WTC11 (cell line): ENCODE results near the gene ENO1. TPM values are rescaled to one million over a fixed set of nuclear protein-coding genes. Genes with fewer than 3 reads are reported as not detected.

Source experiments
- ATAC-seq: fragments of 200-7000 bp; cut with Tn5 transposase; 2 replicates; pipeline ENCODE4 v1.10.0; 2021; ENCODE audit warnings: mild to moderate bottlenecking, moderate library complexity
- CTCF ChIA-PET: fragments of 300-600 bp; sonication (Branson Sonifier 250); formaldehyde crosslinking; loops from one replicate; lab custom pipeline; 2021; ENCODE audit warnings: antibody characterized with exemption; lab: Charles Lee
- POLR2A ChIA-PET: fragments of 350-600 bp; sonication (Branson Sonifier 250); formaldehyde crosslinking; loops from one replicate; lab custom pipeline; 2021; ENCODE audit warnings: antibody characterized with exemption; lab: Charles Lee
- DNase-seq: peaks from one replicate; pipeline ENCODE4 v3.0.0; 2021; ENCODE audit warnings: low spot score
- H3K27ac Mint-ChIP-seq: 2 replicates; pipeline ENCODE4 v1.8.0; 2021; ENCODE audit warnings: mixed read lengths
- H3K27me3 Mint-ChIP-seq: 2 replicates; pipeline ENCODE4 v1.8.0; 2021; ENCODE audit warnings: low read depth, mild to moderate bottlenecking, moderate library complexity, mixed read lengths
- H3K36me3 Mint-ChIP-seq: 2 replicates; pipeline ENCODE4 v1.8.0; 2021; ENCODE audit warnings: mixed read lengths
- H3K4me1 Mint-ChIP-seq: 2 replicates; pipeline ENCODE4 v1.8.0; 2022; ENCODE audit warnings: mixed read lengths
- H3K4me3 Mint-ChIP-seq: 2 replicates; pipeline ENCODE4 v1.8.0; 2021; ENCODE audit warnings: mild to moderate bottlenecking, moderate library complexity, mixed read lengths
- H3K9me3 Mint-ChIP-seq: 2 replicates; pipeline ENCODE4 v1.8.0; 2021; ENCODE audit warnings: mixed read lengths
- AR ChIP-seq: fragments of 250-450 bp; sonication (Bioruptor Pico); IDR thresholded peaks from 2 replicates; pipeline ENCODE4 v1.9.0; 2021; ENCODE audit warnings: mild to moderate bottlenecking
- ARID4B ChIP-seq: sonication (generic); formaldehyde crosslinking; IDR thresholded peaks from 2 replicates; pipeline ENCODE4 v1.8.0; 2023; ENCODE audit warnings: missing genetic modification reagents, mild to moderate bottlenecking, borderline replicate concordance
- CREB1 ChIP-seq: sonication (generic); formaldehyde crosslinking; IDR thresholded peaks from 2 replicates; pipeline ENCODE4 v1.8.0; 2023; ENCODE audit warnings: mild to moderate bottlenecking, missing genetic modification reagents
- CREM ChIP-seq: sonication (generic); formaldehyde crosslinking; IDR thresholded peaks from 2 replicates; pipeline ENCODE4 v1.8.1; 2022; ENCODE audit warnings: mild to moderate bottlenecking, missing genetic modification reagents, moderate library complexity
- E2F1 ChIP-seq: sonication (generic); formaldehyde crosslinking; IDR thresholded peaks from 2 replicates; pipeline ENCODE4 v1.8.0; 2022; ENCODE audit warnings: mild to moderate bottlenecking, missing genetic modification reagents
- E2F4 ChIP-seq: sonication (generic); formaldehyde crosslinking; IDR thresholded peaks from 2 replicates; pipeline ENCODE4 v1.8.1; 2022; ENCODE audit warnings: low read depth, mild to moderate bottlenecking, moderate library complexity, missing genetic modification reagents, borderline replicate concordance
- E2F5 ChIP-seq: sonication (generic); formaldehyde crosslinking; IDR thresholded peaks from 2 replicates; pipeline ENCODE4 v1.8.1; 2022; ENCODE audit warnings: mild to moderate bottlenecking, moderate library complexity, missing genetic modification reagents
- ELF4 ChIP-seq: sonication (generic); formaldehyde crosslinking; IDR thresholded peaks from 2 replicates; pipeline ENCODE4 v1.8.1; 2022; ENCODE audit warnings: low read depth, mild to moderate bottlenecking, moderate library complexity, missing genetic modification reagents
- GTF2I ChIP-seq: fragments of 250-450 bp; sonication (Bioruptor Pico); conservative IDR thresholded peaks from 2 replicates; pipeline ENCODE4 v1.4.0; 2021; ENCODE audit warnings: mild to moderate bottlenecking
- MLX ChIP-seq: sonication (generic); formaldehyde crosslinking; IDR thresholded peaks from 2 replicates; pipeline ENCODE4 v1.8.1; 2023; ENCODE audit warnings: mild to moderate bottlenecking, missing genetic modification reagents, moderate library complexity
- NFE2L1 ChIP-seq: sonication (generic); formaldehyde crosslinking; IDR thresholded peaks from 2 replicates; pipeline ENCODE4 v1.8.1; 2023; ENCODE audit warnings: missing genetic modification reagents
- PRDM15 ChIP-seq: sonication (generic); formaldehyde crosslinking; IDR thresholded peaks from 2 replicates; pipeline ENCODE4 v1.8.0; 2022; ENCODE audit warnings: missing genetic modification reagents
- PRRX2 ChIP-seq: fragments of 250-450 bp; sonication (Bioruptor Pico); IDR thresholded peaks from 2 replicates; pipeline ENCODE4 v1.8.0; 2021; ENCODE audit warnings: mild to moderate bottlenecking
- SMAD3 ChIP-seq: sonication (generic); formaldehyde crosslinking; IDR thresholded peaks from 2 replicates; pipeline ENCODE4 v1.8.0; 2022; ENCODE audit warnings: missing genetic modification reagents, mild to moderate bottlenecking, borderline replicate concordance
- ZBTB21 ChIP-seq: sonication (generic); formaldehyde crosslinking; IDR thresholded peaks from 2 replicates; pipeline ENCODE4 v1.8.1; 2023; ENCODE audit warnings: mild to moderate bottlenecking, missing genetic modification reagents, borderline replicate concordance
- ZMAT4 ChIP-seq: fragments of 250-450 bp; sonication (Bioruptor Pico); IDR thresholded peaks from 2 replicates; pipeline ENCODE4 v1.9.0; 2021; ENCODE audit warnings: mild to moderate bottlenecking
- ZNF138 ChIP-seq: sonication (generic); formaldehyde crosslinking; conservative IDR thresholded peaks from 2 replicates; pipeline ENCODE4 v1.8.1; 2022; ENCODE audit warnings: mild to moderate bottlenecking, moderate library complexity, missing genetic modification reagents
- ZNF232 ChIP-seq: sonication (generic); formaldehyde crosslinking; IDR thresholded peaks from 2 replicates; pipeline ENCODE4 v1.8.0; 2022; ENCODE audit warnings: mild to moderate bottlenecking, missing genetic modification reagents
- ZNF317 ChIP-seq: sonication (generic); formaldehyde crosslinking; IDR thresholded peaks from 2 replicates; pipeline ENCODE4 v1.8.1; 2023; ENCODE audit warnings: low read depth, mild to moderate bottlenecking, moderate library complexity, missing genetic modification reagents, borderline replicate concordance
- ZNF671 ChIP-seq: fragments of 250-450 bp; sonication (Bioruptor Pico); IDR thresholded peaks from 2 replicates; pipeline ENCODE4 v1.8.0; 2021; ENCODE audit warnings: mild to moderate bottlenecking
- total RNA-seq: library from RNA; stranded (reverse); gene quantifications from 3 replicates; pipeline ENCODE4 v1.2.3, GENCODE V29; 2021

ENO1 gene
- total RNA-seq, 1 experiment from 2014 or later, result 1,978 TPM

GRCh38 chr1:8878698-8879463, 395 bp upstream of the ENO1 start:
- ATAC-seq (peak; percentile 79), DNase-seq (peak; percentile 96)
- ChIA-PET POLR2A (interaction anchor here (0.5 to 1.3 kb wide), 6 partner anchors 10 to 328 kb away, joined by 3 to 7 read pairs (median 4); no protein-coding TSS in a partner anchor), CTCF (interaction anchor here (0.6 to 3.5 kb wide), 12 partner anchors 8 to 471 kb away, joined by 3 to 32 read pairs (median 3); partner anchors contain the start of gene H6PD)
- Mint-ChIP-seq H3K27ac (peak overlapping the region; percentile 91), H3K27me3 (peaks cover 14% of the 10 kb centered on the region), H3K4me1 (peaks cover 50% of the 10 kb centered on the region), H3K9me3 (no peaks in the 10 kb centered on the region), H3K36me3 (peaks cover 39% of the 10 kb centered on the region), H3K4me3 (peak overlapping the region; percentile 92)
- TF ChIP-seq E2F4 (CRISPR knock-in tag) (peak; percentile 81; the same call in 1 of the 2 replicates), ZNF138 (CRISPR knock-in tag) (no peak), CREM (CRISPR knock-in tag) (no peak; the same call in 1 of the 2 replicates), MLX (no peak), ZNF317 (CRISPR knock-in tag) (peak; percentile 69; the same call in 1 of the 2 replicates), SMAD3 (CRISPR knock-in tag) (peak; percentile 68; the same call in 1 of the 2 replicates), ELF4 (CRISPR knock-in tag) (peak; percentile 91), E2F5 (CRISPR knock-in tag) (peak; percentile 28), ZBTB21 (CRISPR knock-in tag) (no peak), E2F1 (peak; percentile 85; the same call in 1 of the 2 replicates), ZMAT4 (CRISPR knock-in tag) (no peak), PRRX2 (no peak), ARID4B (peak; percentile 94), NFE2L1 (peak; percentile 64), GTF2I (CRISPR knock-in tag) (no peak), ZNF671 (CRISPR knock-in tag) (no peak), AR (no peak), ZNF232 (peak; percentile 37; the same call in 1 of the 2 replicates), PRDM15 (CRISPR knock-in tag) (no peak; the same call in 1 of the 2 replicates), CREB1 (peak; percentile 80; the same call in 1 of the 2 replicates)
